Mucosa of descending colon (tissue), 3 donors: Measurements from ENCODE around the gene HEPN1. TPM values are rescaled to one million over a fixed set of nuclear protein-coding genes. Genes with fewer than 3 reads are reported as not detected.

ENCODE experiments used
- ATAC-seq: fragments of 200-7000 bp; cut with Tn5 transposase; one replicate; pipeline ENCODE4 v1.9.1; 2020; ENCODE audit warnings: mild to moderate bottlenecking, moderate library complexity
- DNase-seq, 3 donors: peaks; one replicate each; pipeline ENCODE4 v3.0.0-alpha.2; 2020
- H3K36me3 ChIP-seq: fragments of 200-600 bp; one replicate; pipeline ENCODE4 v1.8.0; 2021; ENCODE audit warnings: low read depth, mild to moderate bottlenecking
- H3K4me1 ChIP-seq: fragments of 200-600 bp; one replicate; pipeline ENCODE4 v1.8.0; 2021; ENCODE audit warnings: low read depth, mild to moderate bottlenecking
- H3K4me3 ChIP-seq: fragments of 200-600 bp; one replicate; pipeline ENCODE4 v1.8.0; 2021; ENCODE audit warnings: mild to moderate bottlenecking
- H3K9me3 ChIP-seq: fragments of 200-600 bp; one replicate; pipeline ENCODE4 v1.8.0; 2021; ENCODE audit warnings: mild to moderate bottlenecking
- CTCF ChIP-seq: fragments of 200-600 bp; IDR thresholded peaks from one replicate; pipeline ENCODE4 v1.8.0; 2022; ENCODE audit warnings: antibody characterized with exemption, mild to moderate bottlenecking
- intact Hi-C, 2 donors: fragments of 100-400 bp; cut with DNase I in 1 of 2; cut with micrococcal nuclease in 1 of 2; formaldehyde crosslinking; loops; one replicate each; pipeline versions ENCODE4 v1.11.0 to v1.11.1; 2022; cut with DNase I, micrococcal nuclease
- total RNA-seq, 3 donors: library from RNA; stranded (reverse); fragmentation: NEBNext Ultra II Directional in 2 of 3; extraction: Animal tissue kit (Norgen Biotek cat#: 25700) in 2 of 3; gene quantifications; one replicate each; pipeline versions ENCODE4 v1.2.1 to v1.2.4, GENCODE V29; 2021 to 2023
- donor health status: DM: no; HTN: no; CAD: no; lungs with moderate emphysema.
- donor health status: DM: no; HTN: no; CAD: no.
- donor health status: DM: no; HTN: yes; CAD: no.

The HEPN1 gene
- total RNA-seq, 3 donors from 2014 or later = not detected

- TF ChIP-seq CTCF = no peak
- DNase-seq = no peak
- no peak for ATAC-seq
- Histone ChIP-seq H3K36me3 (no peaks in the 10 kb centered on the region), H3K4me1 (no peaks in the 10 kb centered on the region), H3K4me3 (no peak overlapping the region), H3K9me3 (no peaks in the 10 kb centered on the region)
- intact Hi-C loops = no loop called here
Observed at GRCh38 chr11:124886978-124887666, 31.9 kb upstream of the HEPN1 start.

GRCh38 chr11:124887667-124888013, 31.4 kb upstream of the HEPN1 start:
- no peaks in the 10 kb centered on the region for H3K36me3 ChIP-seq
- intact Hi-C loops = no loop called here
- H3K4me1 ChIP-seq = no peaks in the 10 kb centered on the region
- H3K9me3 ChIP-seq = no peaks in the 10 kb centered on the region
- DNase-seq (no peak), ATAC-seq (no peak)
- TF ChIP-seq CTCF = no peak
- H3K4me3 ChIP-seq = no peak overlapping the region

GRCh38 chr11:124889191-124890091, 29.6 kb upstream of the HEPN1 start:
- no peaks in the 10 kb centered on the region for H3K36me3 ChIP-seq
- H3K9me3 ChIP-seq = no peaks in the 10 kb centered on the region
- H3K4me1 ChIP-seq = no peaks in the 10 kb centered on the region
- TF ChIP-seq CTCF = no peak
- intact Hi-C loops = no loop called here
- DNase-seq = no peak
- ATAC-seq = no peak
- H3K4me3 ChIP-seq = no peak overlapping the region

GRCh38 chr11:124890151-124890550, 28.9 kb upstream of the HEPN1 start:
- no peak for TF ChIP-seq CTCF
- ATAC-seq (no peak), DNase-seq (no peak)
- no peaks in the 10 kb centered on the region for H3K9me3 ChIP-seq
- intact Hi-C loops = no loop called here
- H3K4me3 ChIP-seq = no peak overlapping the region
- no peaks in the 10 kb centered on the region for H3K36me3 ChIP-seq
- H3K4me1 ChIP-seq = no peaks in the 10 kb centered on the region

GRCh38 chr11:124890683-124891372, 28.2 kb upstream of the HEPN1 start:
- no peak for DNase-seq
- Histone ChIP-seq H3K4me3 (no peak overlapping the region), H3K4me1 (no peaks in the 10 kb centered on the region), H3K9me3 (no peaks in the 10 kb centered on the region), H3K36me3 (no peaks in the 10 kb centered on the region)
- TF ChIP-seq CTCF = no peak
- intact Hi-C loops = no loop called here
- ATAC-seq = no peak
